Mammary epithelial cell (primary cell): ENCODE data around the gene WSCD1.

Experiments
- EZH2 ChIP-seq: IDR thresholded peaks from 2 replicates; pipeline ENCODE4 v1.6.1; 2012; ENCODE audit warnings: low read length, inconsistent platforms, borderline replicate concordance
- TF ChIP-seq, protein P1 (sequence below), 2 donors: IDR thresholded peaks in 1 of 2; conservative IDR thresholded peaks in 1 of 2; 2 replicates each; pipeline ENCODE4 v1.5.1; 2011 to 2012; ENCODE audit warnings: inconsistent platforms in 2 of 2, low read length in 2 of 2, mild to moderate bottlenecking in 2 of 2, control low read depth in 1 of 2, low read depth in 1 of 2; ENCODE audit not compliant: insufficient read depth in 1 of 2; ENCODE audit errors: extremely low read depth in 1 of 2

DNA sequence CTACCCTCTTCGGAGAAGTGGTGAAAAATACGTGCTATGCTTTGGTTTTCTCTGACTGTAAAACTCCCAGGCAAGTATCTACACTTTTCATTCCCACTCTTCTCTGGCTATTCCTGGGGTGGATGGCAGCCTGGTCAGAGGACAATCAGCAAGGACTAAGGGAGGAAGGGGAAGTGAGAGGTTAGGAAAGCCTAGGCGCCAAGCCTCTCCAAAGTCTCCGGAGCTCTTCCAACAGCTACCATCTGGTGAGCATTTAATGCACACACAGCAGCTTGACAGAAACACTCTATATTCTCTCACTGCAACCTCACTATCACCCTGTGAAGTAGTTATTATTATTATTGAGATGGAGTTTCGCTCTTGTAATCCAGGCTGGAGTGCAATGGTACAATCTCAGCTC, 65.1 kb downstream of the WSCD1 start:
- TF ChIP-seq, protein P1, sequence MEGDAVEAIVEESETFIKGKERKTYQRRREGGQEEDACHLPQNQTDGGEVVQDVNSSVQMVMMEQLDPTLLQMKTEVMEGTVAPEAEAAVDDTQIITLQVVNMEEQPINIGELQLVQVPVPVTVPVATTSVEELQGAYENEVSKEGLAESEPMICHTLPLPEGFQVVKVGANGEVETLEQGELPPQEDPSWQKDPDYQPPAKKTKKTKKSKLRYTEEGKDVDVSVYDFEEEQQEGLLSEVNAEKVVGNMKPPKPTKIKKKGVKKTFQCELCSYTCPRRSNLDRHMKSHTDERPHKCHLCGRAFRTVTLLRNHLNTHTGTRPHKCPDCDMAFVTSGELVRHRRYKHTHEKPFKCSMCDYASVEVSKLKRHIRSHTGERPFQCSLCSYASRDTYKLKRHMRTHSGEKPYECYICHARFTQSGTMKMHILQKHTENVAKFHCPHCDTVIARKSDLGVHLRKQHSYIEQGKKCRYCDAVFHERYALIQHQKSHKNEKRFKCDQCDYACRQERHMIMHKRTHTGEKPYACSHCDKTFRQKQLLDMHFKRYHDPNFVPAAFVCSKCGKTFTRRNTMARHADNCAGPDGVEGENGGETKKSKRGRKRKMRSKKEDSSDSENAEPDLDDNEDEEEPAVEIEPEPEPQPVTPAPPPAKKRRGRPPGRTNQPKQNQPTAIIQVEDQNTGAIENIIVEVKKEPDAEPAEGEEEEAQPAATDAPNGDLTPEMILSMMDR (conservative IDR thresholded peaks at IDR 0.05 in 1 of 2, IDR thresholded peaks at IDR 0.05 in 1 of 2; ENCODE audit: extremely low read depth in 1 of 2, insufficient read depth in 1 of 2, low read depth in 1 of 2, low read length in 2 of 2) = no peak
- no peak for TF ChIP-seq EZH2
